Endothelial cell of umbilical vein (primary cell): ENCODE data around the gene NQO1. TPM values are rescaled to one million over a fixed set of nuclear protein-coding genes. Genes with fewer than 3 reads are reported as not detected.

ENCODE experiments used
- BruUV-seq: library from RNA; stranded (reverse); fragments of 400-500 nt; replicated peaks from 2 replicates; lab custom pipeline; 2021; lab: Mats Ljungman, UMichigan
- CTCF ChIA-PET: fragments of 300-600, 350-600 bp; sonication (Branson Sonifier 250); formaldehyde crosslinking; loops from one replicate; lab custom pipeline; 2021; ENCODE audit warnings: antibody characterized with exemption, inconsistent platforms; lab: Charles Lee
- POLR2A ChIA-PET: fragments of 300-600, 350-600 bp; sonication (Branson Sonifier 250); formaldehyde crosslinking; loops from one replicate; lab custom pipeline; 2021; ENCODE audit warnings: antibody characterized with exemption, inconsistent platforms; lab: Charles Lee
- DNase-seq: peaks from one replicate; pipeline ENCODE4 v3.0.0-alpha.2; 2011; ENCODE audit warnings: low read depth, low spot score
- FAIRE-seq: peaks from 2 replicates; lab custom pipeline; 2011; peaks lifted over from hg19 to GRCh38; lab: Jason Lieb, UNC
- H2AFZ ChIP-seq: 2 replicates; pipeline ENCODE4 v1.6.0; 2012; ENCODE audit warnings: low read depth, low read length, control low read depth, inconsistent platforms
- H3K27ac ChIP-seq: 2 replicates; pipeline ENCODE4 v1.5.1; 2011; ENCODE audit warnings: low read depth, mild to moderate bottlenecking, control low read depth, low read length, moderate library complexity; ENCODE audit not compliant: insufficient read depth
- H3K27me3 ChIP-seq, 2 experiments: 2 replicates each; pipeline versions ENCODE4 v1.6.0 to v1.6.1; 2011; ENCODE audit warnings: low read length in 2 of 2, mixed read lengths in 1 of 2; ENCODE audit not compliant: control insufficient read depth in 2 of 2, insufficient read depth in 2 of 2
- H3K36me3 ChIP-seq, 2 experiments: 2 replicates in 1 of 2; 3 replicates in 1 of 2; pipeline ENCODE4 v1.5.1; 2011; ENCODE audit warnings: low read length in 2 of 2, mild to moderate bottlenecking in 1 of 2, moderate library complexity in 1 of 2; ENCODE audit not compliant: control insufficient read depth in 2 of 2, insufficient read depth in 2 of 2; ENCODE audit errors: extremely low read depth in 1 of 2
- H3K4me1 ChIP-seq: 3 replicates; pipeline ENCODE4 v1.5.1; 2011; ENCODE audit warnings: mild to moderate bottlenecking, low read length; ENCODE audit not compliant: control insufficient read depth, insufficient read depth; ENCODE audit errors: extremely low read depth
- H3K4me2 ChIP-seq: 2 replicates; pipeline ENCODE4 v1.6.1; 2011; ENCODE audit warnings: low read length, control low read depth, mixed read lengths; ENCODE audit not compliant: insufficient read depth
- H3K4me3 ChIP-seq, 3 experiments: fragments of 200-600 bp in 1 of 3; sonication (generic), shearing (Covaris generic) in 1 of 3; replicated peaks in 1 of 3; 2 replicates each; pipeline ENCODE4 v1.5.1; 2011 to 2016; ENCODE audit warnings: control low read depth in 3 of 3, low read length in 3 of 3, mild to moderate bottlenecking in 2 of 3, inconsistent platforms in 1 of 3, low read depth in 1 of 3, moderate library complexity in 1 of 3; ENCODE audit not compliant: insufficient read depth in 1 of 3
- H3K79me2 ChIP-seq: 2 replicates; pipeline ENCODE4 v1.6.0; 2012; ENCODE audit warnings: low read length, inconsistent platforms; ENCODE audit not compliant: control insufficient read depth, insufficient read depth
- H3K9ac ChIP-seq: replicated peaks from 2 replicates; pipeline ENCODE3; 2011; ENCODE audit warnings: low read length, control low read depth; ENCODE audit not compliant: insufficient read depth; ENCODE audit errors: extremely low read depth
- H3K9me1 ChIP-seq: replicated peaks from 3 replicates; pipeline ENCODE4 v1.6.0; 2011; ENCODE audit warnings: mild to moderate bottlenecking, low read length; ENCODE audit not compliant: control insufficient read depth, insufficient read depth; ENCODE audit errors: extremely low read depth
- H3K9me3 ChIP-seq: replicated peaks from 2 replicates; pipeline ENCODE4 v1.5.1; 2012; ENCODE audit warnings: low read length, inconsistent platforms; ENCODE audit not compliant: control insufficient read depth, insufficient read depth
- H4K20me1 ChIP-seq: replicated peaks from 2 replicates; pipeline ENCODE3; 2011; ENCODE audit warnings: mild to moderate bottlenecking, low read length; ENCODE audit not compliant: control insufficient read depth, insufficient read depth; ENCODE audit errors: extremely low read depth
- EZH2 ChIP-seq: IDR thresholded peaks from 2 replicates; pipeline ENCODE4 v1.6.1; 2012; ENCODE audit warnings: borderline replicate concordance, low read depth, mild to moderate bottlenecking, moderate library complexity, low read length, inconsistent platforms; ENCODE audit not compliant: severe bottlenecking
- FOS ChIP-seq: IDR thresholded peaks from 2 replicates; pipeline ENCODE4 v1.6.1; 2011; ENCODE audit warnings: mild to moderate bottlenecking, low read length, moderate library complexity, borderline replicate concordance; ENCODE audit not compliant: insufficient read depth
- GATA2 ChIP-seq: IDR thresholded peaks from 2 replicates; pipeline ENCODE4 v1.7.0; 2011; ENCODE audit warnings: low read depth, mild to moderate bottlenecking, moderate library complexity, mixed read lengths, low read length; ENCODE audit not compliant: insufficient read length, insufficient read depth
- JUN ChIP-seq: IDR thresholded peaks from 2 replicates; pipeline ENCODE4 v1.6.1; 2011; ENCODE audit warnings: borderline replicate concordance, low read depth; ENCODE audit not compliant: insufficient read length, insufficient read depth
- MYC ChIP-seq: IDR thresholded peaks from one replicate; pipeline ENCODE4 v1.6.1; 2011; ENCODE audit warnings: mild to moderate bottlenecking, low read depth, low read length
- POLR2A ChIP-seq: IDR thresholded peaks from 2 replicates; pipeline ENCODE4 v1.6.1; 2012; ENCODE audit warnings: low read depth, mild to moderate bottlenecking, control low read depth, low read length
- POLR2AphosphoS5 ChIP-seq: IDR thresholded peaks from 2 replicates; pipeline ENCODE4 v1.6.1; 2012; ENCODE audit warnings: low read depth, mild to moderate bottlenecking, control low read depth, low read length, moderate library complexity; ENCODE audit not compliant: insufficient read depth
- dilution Hi-C: fragments of 300-500 bp; cut with MboI; formaldehyde crosslinking; loops from one replicate; pipeline ENCODE4 v1.15.0; 2019; ENCODE audit warnings: low sequenced_read_pairs; ENCODE audit not compliant: extremely low pct_ligation_motif_present
- intact Hi-C: fragments of 100-400 bp; cut with micrococcal nuclease; formaldehyde crosslinking; loops from one replicate; pipeline ENCODE4 v1.10.0; 2022
- polyA plus RNA-seq, 4 experiments: library from polyadenylated mRNA; depleted of rRNA in 3 of 4; stranded (reverse) in 3 of 4; unstranded in 1 of 4; fragments of >200 nt; gene quantifications; 2 replicates each; pipeline versions ENCODE4 v1.2.1 to v1.2.3, GENCODE V29; 2011 to 2012; ENCODE audit warnings: missing spikeins in 1 of 4
- total RNA-seq: library from RNA; stranded (reverse); gene quantifications from 2 replicates; pipeline ENCODE4 v1.2.3, GENCODE V29; 2021
- TF ChIP-seq, protein P1 (sequence below), 2 donors: IDR thresholded peaks; 1 replicate in 1 of 2; 2 replicates in 1 of 2; pipeline ENCODE4 v1.5.1; 2011; ENCODE audit warnings: low read length in 2 of 2, mild to moderate bottlenecking in 2 of 2, moderate library complexity in 2 of 2, control low read depth in 1 of 2, inconsistent platforms in 1 of 2, low read depth in 1 of 2; ENCODE audit not compliant: insufficient read depth in 1 of 2; ENCODE audit errors: extremely low read depth in 1 of 2
- TF ChIP-seq, protein P2 (sequence below): IDR thresholded peaks from 2 replicates; pipeline ENCODE4 v1.6.1; 2011; ENCODE audit not compliant: insufficient read depth, insufficient read length

The NQO1 gene
- total and polyA plus RNA-seq, 2 donors (not counting 3 experiments of a cell fraction or from before 2014, with no cell fraction given), result 257 to 345 TPM

DNA sequence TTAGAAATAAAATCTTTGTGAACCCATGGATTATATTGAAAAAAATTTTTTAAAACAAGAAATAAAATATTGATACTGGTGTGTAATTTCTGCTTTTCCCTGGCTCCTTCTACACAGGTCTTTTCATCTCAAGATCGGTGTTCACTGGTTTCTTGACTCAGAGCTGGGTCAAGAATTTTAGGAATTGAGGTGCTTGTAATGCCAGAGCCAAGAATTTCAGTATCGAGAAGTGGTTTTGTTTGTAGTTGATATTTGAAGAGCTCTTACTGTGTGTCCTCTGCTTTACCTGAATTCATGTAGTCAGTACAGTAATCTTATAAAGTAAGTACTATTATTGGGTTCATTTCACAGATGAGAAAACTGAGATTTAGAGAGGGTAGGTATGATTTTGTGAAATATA lies 43.0 kb upstream of the NQO1 start:
- H3K79me2 ChIP-seq, result peaks cover 5% of the 10 kb centered on the region
- no TSS peak for BruUV-seq

More for the DNA sequence above, 43.0 kb upstream of the NQO1 start:
- no peaks in the 10 kb centered on the region for H3K9me1 ChIP-seq
- H3K4me1 ChIP-seq, result no peaks in the 10 kb centered on the region
- H3K9ac ChIP-seq, result no peak overlapping the region
- no peak overlapping the region for H3K4me3 ChIP-seq
- no peaks in the 10 kb centered on the region for H3K27me3 ChIP-seq
- dilution Hi-C loops (no loop called here), intact Hi-C loops (no loop called here)
- TF ChIP-seq POLR2AphosphoS5, result no peak
- TF ChIP-seq, protein P1, sequence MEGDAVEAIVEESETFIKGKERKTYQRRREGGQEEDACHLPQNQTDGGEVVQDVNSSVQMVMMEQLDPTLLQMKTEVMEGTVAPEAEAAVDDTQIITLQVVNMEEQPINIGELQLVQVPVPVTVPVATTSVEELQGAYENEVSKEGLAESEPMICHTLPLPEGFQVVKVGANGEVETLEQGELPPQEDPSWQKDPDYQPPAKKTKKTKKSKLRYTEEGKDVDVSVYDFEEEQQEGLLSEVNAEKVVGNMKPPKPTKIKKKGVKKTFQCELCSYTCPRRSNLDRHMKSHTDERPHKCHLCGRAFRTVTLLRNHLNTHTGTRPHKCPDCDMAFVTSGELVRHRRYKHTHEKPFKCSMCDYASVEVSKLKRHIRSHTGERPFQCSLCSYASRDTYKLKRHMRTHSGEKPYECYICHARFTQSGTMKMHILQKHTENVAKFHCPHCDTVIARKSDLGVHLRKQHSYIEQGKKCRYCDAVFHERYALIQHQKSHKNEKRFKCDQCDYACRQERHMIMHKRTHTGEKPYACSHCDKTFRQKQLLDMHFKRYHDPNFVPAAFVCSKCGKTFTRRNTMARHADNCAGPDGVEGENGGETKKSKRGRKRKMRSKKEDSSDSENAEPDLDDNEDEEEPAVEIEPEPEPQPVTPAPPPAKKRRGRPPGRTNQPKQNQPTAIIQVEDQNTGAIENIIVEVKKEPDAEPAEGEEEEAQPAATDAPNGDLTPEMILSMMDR (IDR thresholded peaks at IDR 0.05; ENCODE audit: extremely low read depth in 1 of 2, insufficient read depth in 1 of 2, low read depth in 1 of 2, low read length in 2 of 2), result no peak
- TF ChIP-seq, protein P2, sequence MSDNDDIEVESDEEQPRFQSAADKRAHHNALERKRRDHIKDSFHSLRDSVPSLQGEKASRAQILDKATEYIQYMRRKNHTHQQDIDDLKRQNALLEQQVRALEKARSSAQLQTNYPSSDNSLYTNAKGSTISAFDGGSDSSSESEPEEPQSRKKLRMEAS, result no peak
- TF ChIP-seq POLR2A, result no peak
- no peak for TF ChIP-seq MYC
- no peak for TF ChIP-seq FOS
- TF ChIP-seq EZH2, result no peak
- TF ChIP-seq GATA2, result no peak
- no peak for TF ChIP-seq JUN
- H3K36me3 ChIP-seq, result no peaks in the 10 kb centered on the region
- no peak overlapping the region for H2AFZ ChIP-seq
- DNase-seq (no peak), FAIRE-seq (no peak)
- no peak overlapping the region for H3K4me2 ChIP-seq
- ChIA-PET CTCF (interaction anchor here (1.2 kb wide), 1 partner anchor 13 kb away, joined by 5 read pairs; no protein-coding TSS in a partner anchor), POLR2A (no interaction called here)
- H3K27ac ChIP-seq, result no peak overlapping the region
- H3K9me3 ChIP-seq, result no peaks in the 10 kb centered on the region
- H4K20me1 ChIP-seq, result no peaks in the 10 kb centered on the region
